ENCODE data around the gene SLC38A6.

Gene SLC38A6

GRCh38 chr14:60999536-60999935 lies 18.5 kb downstream of the SLC38A6 start:
- WGBS, 2 donors (ENCODE audit: extremely low coverage in 2 of 2, insufficient read length in 2 of 2, insufficient replicate concordance in 1 of 2): no CpG with 5 or more reads among the region's 2 CpGs
- no peak overlapping the region for H3K4ac ChIP-seq (ENCODE audit: low read length)
- no peak overlapping the region for H3K27ac ChIP-seq (replicated peaks; ENCODE audit: low read length)
- H3K4me2 ChIP-seq (ENCODE audit: insufficient read depth, low read length, poor library complexity, severe bottlenecking): no peak overlapping the region
- H2BK120ac ChIP-seq (ENCODE audit: low read depth, low read length): no peak overlapping the region
- no peak overlapping the region for H3K4me3 ChIP-seq (ENCODE audit: low read length in 2 of 2)
- no peaks in the 10 kb centered on the region for H3K27me3 ChIP-seq (ENCODE audit: control insufficient read depth in 3 of 3, insufficient read depth in 3 of 3, low read depth in 1 of 3, low read length in 3 of 3)
- no peak overlapping the region for H3K9ac ChIP-seq (ENCODE audit: low read depth, low read length, poor library complexity)
- no peak overlapping the region for H4K91ac ChIP-seq (ENCODE audit: low read depth, low read length, poor library complexity)
- peaks cover 0 to 2% of the 10 kb centered on the region in 2 donors for H3K36me3 ChIP-seq (replicated peaks in 1 of 2; ENCODE audit: control insufficient read depth in 2 of 2, insufficient read depth in 2 of 2, low read length in 2 of 2)
- H2AFZ ChIP-seq (ENCODE audit: low read length): no peak overlapping the region
- H3K14ac ChIP-seq (ENCODE audit: low read length): no peak overlapping the region
- no peak overlapping the region for H2BK5ac ChIP-seq (ENCODE audit: low read length)
- no peak overlapping the region for H2AK5ac ChIP-seq (ENCODE audit: low read depth, low read length)
- H2BK15ac ChIP-seq (ENCODE audit: low read length): no peak overlapping the region
- no peak overlapping the region for H4K8ac ChIP-seq (ENCODE audit: low read depth, low read length)
- H2BK12ac ChIP-seq (ENCODE audit: low read length): no peak overlapping the region
- H3K9me3 ChIP-seq (replicated peaks in 1 of 2; ENCODE audit: control insufficient read depth in 2 of 2, insufficient read depth in 1 of 2, low read depth in 1 of 2, low read length in 2 of 2): peaks cover 5% of the 10 kb centered on the region in 2 donors
- H3K18ac ChIP-seq (ENCODE audit: low read length): no peak overlapping the region
- H3K79me1 ChIP-seq (ENCODE audit: low read depth, low read length): no peaks in the 10 kb centered on the region
- DNase-seq (ENCODE audit: low spot score): no peak
- no peak overlapping the region for H3K23ac ChIP-seq (ENCODE audit: low read depth, low read length, poor library complexity)
- H3K4me1 ChIP-seq (ENCODE audit: control insufficient read depth in 2 of 2, insufficient read depth in 1 of 2, low read depth in 1 of 2, low read length in 2 of 2): no peaks in the 10 kb centered on the region

GRCh38 chr14:61003571-61003970 lies 22.5 kb downstream of the SLC38A6 start:
- Histone ChIP-seq H2BK5ac (ENCODE audit: low read length) (no peak overlapping the region), H4K8ac (ENCODE audit: low read depth, low read length) (no peak overlapping the region), H3K4me2 (ENCODE audit: insufficient read depth, low read length, poor library complexity, severe bottlenecking) (no peak overlapping the region), H3K9me3 (replicated peaks in 1 of 2; ENCODE audit: control insufficient read depth in 2 of 2, insufficient read depth in 1 of 2, low read depth in 1 of 2, low read length in 2 of 2) (no peaks in the 10 kb centered on the region), H3K14ac (ENCODE audit: low read length) (no peak overlapping the region), H2BK12ac (ENCODE audit: low read length) (no peak overlapping the region), H3K4me3 (ENCODE audit: low read length in 2 of 2) (no peak overlapping the region), H2BK120ac (ENCODE audit: low read depth, low read length) (no peak overlapping the region), H3K27me3 (ENCODE audit: control insufficient read depth in 3 of 3, insufficient read depth in 3 of 3, low read depth in 1 of 3, low read length in 3 of 3) (no peaks in the 10 kb centered on the region), H2AFZ (ENCODE audit: low read length) (no peak overlapping the region), H4K91ac (ENCODE audit: low read depth, low read length, poor library complexity) (no peak overlapping the region), H2BK15ac (ENCODE audit: low read length) (no peak overlapping the region), H3K79me1 (ENCODE audit: low read depth, low read length) (no peaks in the 10 kb centered on the region), H3K4ac (ENCODE audit: low read length) (no peak overlapping the region), H3K9ac (ENCODE audit: low read depth, low read length, poor library complexity) (no peak overlapping the region), H3K27ac (replicated peaks; ENCODE audit: low read length) (no peak overlapping the region), H3K36me3 (replicated peaks in 1 of 2; ENCODE audit: control insufficient read depth in 2 of 2, insufficient read depth in 2 of 2, low read length in 2 of 2) (no peaks in the 10 kb centered on the region), H3K23ac (ENCODE audit: low read depth, low read length, poor library complexity) (no peak overlapping the region), H3K18ac (ENCODE audit: low read length) (no peak overlapping the region), H2AK5ac (ENCODE audit: low read depth, low read length) (no peak overlapping the region), H3K4me1 (ENCODE audit: control insufficient read depth in 2 of 2, insufficient read depth in 1 of 2, low read depth in 1 of 2, low read length in 2 of 2) (no peaks in the 10 kb centered on the region)
- DNase-seq (ENCODE audit: low spot score): no peak
- no CpG with 5 or more reads among the region's 1 CpG for WGBS, 2 donors (ENCODE audit: extremely low coverage in 2 of 2, insufficient read length in 2 of 2, insufficient replicate concordance in 1 of 2)

- no peak for DNase-seq (ENCODE audit: low spot score)
- no peak overlapping the region for H3K4me2 ChIP-seq (ENCODE audit: insufficient read depth, low read length, poor library complexity, severe bottlenecking)
- H3K4me1 ChIP-seq (ENCODE audit: control insufficient read depth in 2 of 2, insufficient read depth in 1 of 2, low read depth in 1 of 2, low read length in 2 of 2): no peaks in the 10 kb centered on the region
- no peak overlapping the region for H3K9ac ChIP-seq (ENCODE audit: low read depth, low read length, poor library complexity)
- H2AK5ac ChIP-seq (ENCODE audit: low read depth, low read length): no peak overlapping the region
- no peak overlapping the region for H4K8ac ChIP-seq (ENCODE audit: low read depth, low read length)
- no peak overlapping the region for H3K23ac ChIP-seq (ENCODE audit: low read depth, low read length, poor library complexity)
- H4K91ac ChIP-seq (ENCODE audit: low read depth, low read length, poor library complexity): no peak overlapping the region
- no peak overlapping the region for H2AFZ ChIP-seq (ENCODE audit: low read length)
- H3K18ac ChIP-seq (ENCODE audit: low read length): no peak overlapping the region
- no peaks in the 10 kb centered on the region for H3K36me3 ChIP-seq (replicated peaks in 1 of 2; ENCODE audit: control insufficient read depth in 2 of 2, insufficient read depth in 2 of 2, low read length in 2 of 2)
- no peak overlapping the region for H3K27ac ChIP-seq (replicated peaks; ENCODE audit: low read length)
- H2BK5ac ChIP-seq (ENCODE audit: low read length): no peak overlapping the region
- no peak overlapping the region for H2BK12ac ChIP-seq (ENCODE audit: low read length)
- no peak overlapping the region for H3K14ac ChIP-seq (ENCODE audit: low read length)
- WGBS, 2 donors (ENCODE audit: extremely low coverage in 2 of 2, insufficient read length in 2 of 2, insufficient replicate concordance in 1 of 2): no CpG with 5 or more reads among the region's 1 CpG
- no peak overlapping the region for H2BK15ac ChIP-seq (ENCODE audit: low read length)
- H3K27me3 ChIP-seq (ENCODE audit: control insufficient read depth in 3 of 3, insufficient read depth in 3 of 3, low read depth in 1 of 3, low read length in 3 of 3): no peaks in the 10 kb centered on the region
- H3K79me1 ChIP-seq (ENCODE audit: low read depth, low read length): no peaks in the 10 kb centered on the region
- H3K9me3 ChIP-seq (replicated peaks in 1 of 2; ENCODE audit: control insufficient read depth in 2 of 2, insufficient read depth in 1 of 2, low read depth in 1 of 2, low read length in 2 of 2): no peaks in the 10 kb centered on the region
- no peak overlapping the region for H2BK120ac ChIP-seq (ENCODE audit: low read depth, low read length)
- no peak overlapping the region for H3K4ac ChIP-seq (ENCODE audit: low read length)
- no peak overlapping the region for H3K4me3 ChIP-seq (ENCODE audit: low read length in 2 of 2)
These were observed 38.5 kb downstream of the SLC38A6 start for GRCh38 chr14:61019537-61019936.

- H3K4me3 ChIP-seq (ENCODE audit: low read length in 2 of 2): no peak overlapping the region
- no CpG with 5 or more reads among the region's 7 CpGs for WGBS, 2 donors (ENCODE audit: extremely low coverage in 2 of 2, insufficient read length in 2 of 2, insufficient replicate concordance in 1 of 2)
- no peak overlapping the region for H3K4me2 ChIP-seq (ENCODE audit: insufficient read depth, low read length, poor library complexity, severe bottlenecking)
- no peaks in the 10 kb centered on the region for H3K27me3 ChIP-seq (ENCODE audit: control insufficient read depth in 3 of 3, insufficient read depth in 3 of 3, low read depth in 1 of 3, low read length in 3 of 3)
- H2BK120ac ChIP-seq (ENCODE audit: low read depth, low read length): no peak overlapping the region
- H3K27ac ChIP-seq (replicated peaks; ENCODE audit: low read length): no peak overlapping the region
- no peak overlapping the region for H2BK15ac ChIP-seq (ENCODE audit: low read length)
- H3K4me1 ChIP-seq (ENCODE audit: control insufficient read depth in 2 of 2, insufficient read depth in 1 of 2, low read depth in 1 of 2, low read length in 2 of 2): no peaks in the 10 kb centered on the region
- no peak overlapping the region for H3K9ac ChIP-seq (ENCODE audit: low read depth, low read length, poor library complexity)
- H4K8ac ChIP-seq (ENCODE audit: low read depth, low read length): no peak overlapping the region
- no peak overlapping the region for H4K91ac ChIP-seq (ENCODE audit: low read depth, low read length, poor library complexity)
- H3K79me1 ChIP-seq (ENCODE audit: low read depth, low read length): no peaks in the 10 kb centered on the region
- H3K36me3 ChIP-seq (replicated peaks in 1 of 2; ENCODE audit: control insufficient read depth in 2 of 2, insufficient read depth in 2 of 2, low read length in 2 of 2): no peaks in the 10 kb centered on the region
- no peak overlapping the region for H3K23ac ChIP-seq (ENCODE audit: low read depth, low read length, poor library complexity)
- no peak overlapping the region for H3K4ac ChIP-seq (ENCODE audit: low read length)
- no peak overlapping the region for H2BK12ac ChIP-seq (ENCODE audit: low read length)
- no peak overlapping the region for H2BK5ac ChIP-seq (ENCODE audit: low read length)
- DNase-seq (ENCODE audit: low spot score): peak; percentile 47
- H3K9me3 ChIP-seq (replicated peaks in 1 of 2; ENCODE audit: control insufficient read depth in 2 of 2, insufficient read depth in 1 of 2, low read depth in 1 of 2, low read length in 2 of 2): no peaks in the 10 kb centered on the region
- no peak overlapping the region for H2AK5ac ChIP-seq (ENCODE audit: low read depth, low read length)
- H2AFZ ChIP-seq (ENCODE audit: low read length): no peak overlapping the region
- no peak overlapping the region for H3K18ac ChIP-seq (ENCODE audit: low read length)
- H3K14ac ChIP-seq (ENCODE audit: low read length): no peak overlapping the region
These were observed 44.5 kb downstream of the SLC38A6 start for GRCh38 chr14:61025251-61026223.
